Subcutaneous abdominal adipose tissue (tissue), 5 donors: ENCODE results near the gene CTNNA3.

Source experiments
- H3K27ac ChIP-seq: one replicate; pipeline ENCODE4 v1.7.0; 2013; ENCODE audit warnings: low read depth, mild to moderate bottlenecking, inconsistent platforms, low read length, moderate library complexity
- H3K27me3 ChIP-seq, 5 donors: one replicate each; pipeline ENCODE4 v1.7.0; 2013; ENCODE audit warnings: low read length in 5 of 5, inconsistent platforms in 1 of 5; ENCODE audit not compliant: control insufficient read depth in 5 of 5, insufficient read depth in 4 of 5
- H3K36me3 ChIP-seq, 5 donors: one replicate each; pipeline ENCODE4 v1.7.0; 2013; ENCODE audit warnings: low read length in 5 of 5; ENCODE audit not compliant: control insufficient read depth in 5 of 5, insufficient read depth in 5 of 5
- H3K4me1 ChIP-seq, 5 donors: one replicate each; pipeline ENCODE4 v1.7.0; 2013; ENCODE audit warnings: low read length in 5 of 5, mild to moderate bottlenecking in 3 of 5, moderate library complexity in 1 of 5; ENCODE audit not compliant: control insufficient read depth in 5 of 5, insufficient read depth in 5 of 5
- H3K4me3 ChIP-seq, 5 donors: one replicate each; pipeline ENCODE4 v1.7.0; 2013; ENCODE audit warnings: low read length in 5 of 5, low read depth in 1 of 5
- H3K9ac ChIP-seq, 5 donors: one replicate each; pipeline ENCODE4 v1.7.0; 2013; ENCODE audit warnings: low read length in 5 of 5, mild to moderate bottlenecking in 4 of 5, moderate library complexity in 3 of 5
- H3K9me3 ChIP-seq, 5 donors: one replicate each; pipeline ENCODE4 v1.7.0; 2013; ENCODE audit warnings: low read length in 5 of 5; ENCODE audit not compliant: control insufficient read depth in 5 of 5
- donor health status: healthy.
- donor health status: healthy.
- donor health status: healthy.
- donor health status: healthy.
- donor health status: healthy.

The CTNNA3 gene

GRCh38 chr10:66586897-66587679 is 1108.9 kb downstream of the CTNNA3 start:
- H3K36me3 ChIP-seq: no peaks in the 10 kb centered on the region

GRCh38 chr10:66586073-66586472 is 1109.9 kb downstream of the CTNNA3 start:
- no peak overlapping the region for H3K27ac ChIP-seq
- no peaks in the 10 kb centered on the region for H3K4me1 ChIP-seq
- H3K36me3 ChIP-seq: no peaks in the 10 kb centered on the region
- H3K4me3 ChIP-seq: no peak overlapping the region
- no peak overlapping the region for H3K9ac ChIP-seq
- no peaks in the 10 kb centered on the region for H3K27me3 ChIP-seq
- H3K9me3 ChIP-seq: peaks cover 0 to 2% (median 0%) of the 10 kb centered on the region in 5 donors

More at GRCh38 chr10:66586897-66587679, 1108.9 kb downstream of the CTNNA3 start:
- Histone ChIP-seq H3K4me3 (no peak overlapping the region), H3K4me1 (no peaks in the 10 kb centered on the region), H3K27ac (no peak overlapping the region), H3K9ac (no peak overlapping the region), H3K9me3 (peaks cover 0 to 2% (median 0%) of the 10 kb centered on the region in 5 donors), H3K27me3 (no peaks in the 10 kb centered on the region)

GRCh38 chr10:66575251-66575855 is 1120.6 kb downstream of the CTNNA3 start:
- Histone ChIP-seq H3K4me1 (no peaks in the 10 kb centered on the region), H3K4me3 (no peak overlapping the region), H3K9ac (no peak overlapping the region)

GRCh38 chr10:66572700-66573099 is 1123.3 kb downstream of the CTNNA3 start:
- Histone ChIP-seq H3K9ac (no peak overlapping the region), H3K9me3 (peaks cover 0 to 3% (median 2%) of the 10 kb centered on the region in 5 donors), H3K27ac (no peak overlapping the region), H3K4me3 (no peak overlapping the region), H3K36me3 (no peaks in the 10 kb centered on the region), H3K4me1 (no peaks in the 10 kb centered on the region), H3K27me3 (no peaks in the 10 kb centered on the region)

More at GRCh38 chr10:66575251-66575855, 1120.6 kb downstream of the CTNNA3 start:
- H3K27me3 ChIP-seq: no peaks in the 10 kb centered on the region
- H3K9me3 ChIP-seq: peaks cover 0 to 4% (median 2%) of the 10 kb centered on the region in 5 donors
- no peak overlapping the region for H3K27ac ChIP-seq
- no peaks in the 10 kb centered on the region for H3K36me3 ChIP-seq

GRCh38 chr10:66565999-66566398 is 1130.0 kb downstream of the CTNNA3 start:
- H3K9ac ChIP-seq: no peak overlapping the region
- no peaks in the 10 kb centered on the region for H3K27me3 ChIP-seq
- H3K4me3 ChIP-seq: no peak overlapping the region
- no peaks in the 10 kb centered on the region for H3K36me3 ChIP-seq
- no peaks in the 10 kb centered on the region for H3K9me3 ChIP-seq
- no peaks in the 10 kb centered on the region for H3K4me1 ChIP-seq
- H3K27ac ChIP-seq: no peak overlapping the region

GRCh38 chr10:66564287-66564686 is 1131.7 kb downstream of the CTNNA3 start:
- Histone ChIP-seq H3K36me3 (no peaks in the 10 kb centered on the region), H3K4me3 (no peak overlapping the region), H3K4me1 (no peaks in the 10 kb centered on the region), H3K27ac (no peak overlapping the region), H3K9ac (no peak overlapping the region), H3K27me3 (no peaks in the 10 kb centered on the region), H3K9me3 (peaks cover 0 to 2% (median 0%) of the 10 kb centered on the region in 5 donors)

GRCh38 chr10:66555061-66555460 is 1140.9 kb downstream of the CTNNA3 start:
- Histone ChIP-seq H3K27me3 (no peaks in the 10 kb centered on the region), H3K4me3 (peak overlapping the region in 2 of 5 donors; percentile 7 to 19), H3K9ac (no peak overlapping the region), H3K27ac (no peak overlapping the region), H3K4me1 (no peaks in the 10 kb centered on the region), H3K9me3 (no peaks in the 10 kb centered on the region), H3K36me3 (no peaks in the 10 kb centered on the region)

- Histone ChIP-seq H3K36me3 (no peaks in the 10 kb centered on the region), H3K27ac (no peak overlapping the region), H3K9me3 (no peaks in the 10 kb centered on the region), H3K4me3 (no peak overlapping the region), H3K27me3 (no peaks in the 10 kb centered on the region), H3K9ac (no peak overlapping the region), H3K4me1 (no peaks in the 10 kb centered on the region)
These were observed 1143.7 kb downstream of the CTNNA3 start for GRCh38 chr10:66552331-66552730.

GRCh38 chr10:66550351-66550750 is 1145.6 kb downstream of the CTNNA3 start:
- Histone ChIP-seq H3K4me3 (no peak overlapping the region), H3K36me3 (no peaks in the 10 kb centered on the region), H3K9ac (no peak overlapping the region), H3K27ac (no peak overlapping the region), H3K27me3 (no peaks in the 10 kb centered on the region), H3K9me3 (no peaks in the 10 kb centered on the region), H3K4me1 (no peaks in the 10 kb centered on the region)

GRCh38 chr10:66538908-66539307 is 1157.1 kb downstream of the CTNNA3 start:
- Histone ChIP-seq H3K27ac (no peak overlapping the region), H3K36me3 (no peaks in the 10 kb centered on the region), H3K27me3 (no peaks in the 10 kb centered on the region), H3K4me3 (no peak overlapping the region), H3K9ac (no peak overlapping the region), H3K9me3 (no peaks in the 10 kb centered on the region), H3K4me1 (no peaks in the 10 kb centered on the region)
